WI38 (cell line): ENCODE results near the gene MUC21.

Source experiments
- H3K4me3 ChIP-seq: 2 replicates; pipeline ENCODE4 v1.5.1; 2011; ENCODE audit warnings: low read depth, mild to moderate bottlenecking, control low read depth, low read length
- CTCF ChIP-seq: IDR thresholded peaks from 2 replicates; pipeline ENCODE4 v1.5.1; 2012; ENCODE audit warnings: low read depth, mild to moderate bottlenecking, control low read depth, low read length

The MUC21 gene

GRCh38 chr6:31001281-31001888 lies 17.9 kb downstream of the MUC21 start:
- H3K4me3 ChIP-seq, result no peak overlapping the region
- no peak for TF ChIP-seq CTCF

- TF ChIP-seq CTCF, result no peak
- H3K4me3 ChIP-seq, result no peak overlapping the region
These were observed 19.0 kb downstream of the MUC21 start for GRCh38 chr6:31002471-31002870.

- H3K4me3 ChIP-seq, result no peak overlapping the region
- TF ChIP-seq CTCF, result no peak
These were observed 21.3 kb downstream of the MUC21 start for GRCh38 chr6:31004794-31005193.

- TF ChIP-seq CTCF, result no peak
- no peak overlapping the region for H3K4me3 ChIP-seq
These were observed 21.9 kb downstream of the MUC21 start for GRCh38 chr6:31005249-31006020.

GRCh38 chr6:31007694-31008093 lies 24.2 kb downstream of the MUC21 start:
- no peak for TF ChIP-seq CTCF
- H3K4me3 ChIP-seq, result no peak overlapping the region

- no peak for TF ChIP-seq CTCF
- no peak overlapping the region for H3K4me3 ChIP-seq
These were observed 24.6 kb downstream of the MUC21 start for GRCh38 chr6:31008165-31008564.

GRCh38 chr6:31009731-31010130 lies 26.2 kb downstream of the MUC21 start:
- no peak for TF ChIP-seq CTCF
- H3K4me3 ChIP-seq, result no peak overlapping the region
